Measurements from ENCODE around the gene MVD. TPM values are rescaled to one million over a fixed set of nuclear protein-coding genes. Genes with fewer than 3 reads are reported as not detected.

MVD gene
- total and polyA plus RNA-seq, 2 of the 4 experiments (the other 2 are of a cell fraction), result 18.3 to 28.4 TPM

GRCh38 chr16:88667461-88667860 lies 4.6 kb upstream of the MVD start:
- Histone ChIP-seq H3K27me3 (ENCODE audit: control insufficient read depth, insufficient read depth, low read length) (no peaks in the 10 kb centered on the region), H4K5ac (ENCODE audit: low read depth, low read length) (no peak overlapping the region), H3K9me3 (ENCODE audit: control insufficient read depth, insufficient read depth, low read length) (no peaks in the 10 kb centered on the region), H3K4me1 (ENCODE audit: control insufficient read depth, insufficient read depth, low read length) (no peaks in the 10 kb centered on the region), H3K4me2 (ENCODE audit: low read depth, low read length) (no peak overlapping the region), H3K9me1 (ENCODE audit: insufficient read depth, low read length) (no peaks in the 10 kb centered on the region), H2AK9ac (replicated peaks; ENCODE audit: low read depth, low read length, poor library complexity) (no peak overlapping the region), H3K4me3 (ENCODE audit: insufficient read depth, low read depth, low read length) (no peak overlapping the region), H3K27ac (ENCODE audit: insufficient read depth, low read length) (no peak overlapping the region), H2BK20ac (ENCODE audit: low read depth, low read length) (no peak overlapping the region), H4K91ac (ENCODE audit: insufficient read depth, low read depth, low read length) (no peak overlapping the region), H2AFZ (replicated peaks; ENCODE audit: low read length, poor library complexity) (no peak overlapping the region), H2BK5ac (ENCODE audit: low read depth, low read length, poor library complexity, severe bottlenecking) (no peak overlapping the region), H3K79me1 (ENCODE audit: low read depth in 1 of 2, low read length in 2 of 2) (peaks cover 9 to 10% of the 10 kb centered on the region in 2 experiments), H2AK5ac (ENCODE audit: low read depth, low read length) (no peak overlapping the region), H3K4ac (ENCODE audit: low read depth, low read length) (no peak overlapping the region), H3K36me3 (ENCODE audit: control insufficient read depth, insufficient read depth, low read length) (peaks cover 2% of the 10 kb centered on the region; the same call in 1 of the 2 replicates), H3K18ac (ENCODE audit: low read depth, low read length) (no peak overlapping the region), H3K9ac (ENCODE audit: low read depth, low read length) (no peak overlapping the region), H4K8ac (ENCODE audit: low read depth in 2 of 2, low read length in 2 of 2) (no peak overlapping the region), H3K14ac (replicated peaks; ENCODE audit: low read depth, low read length) (no peak overlapping the region), H3K56ac (ENCODE audit: extremely low read depth, insufficient read depth, low read length) (no peak overlapping the region), H4K20me1 (ENCODE audit: insufficient read depth, low read length) (no peaks in the 10 kb centered on the region), H3K23ac (ENCODE audit: low read depth, low read length) (no peak overlapping the region), H2BK15ac (ENCODE audit: low read depth, low read length) (no peak overlapping the region), H2BK120ac (ENCODE audit: low read depth, low read length) (no peak overlapping the region)
- intact Hi-C loops (cut with micrococcal nuclease), result no loop called here
- ATAC-seq (ENCODE audit: low read depth) (no peak), DNase-seq (no peak)
- POLR2A ChIA-PET (ENCODE audit: unreplicated experiment), result no interaction called here
- TF ChIP-seq, protein P1, sequence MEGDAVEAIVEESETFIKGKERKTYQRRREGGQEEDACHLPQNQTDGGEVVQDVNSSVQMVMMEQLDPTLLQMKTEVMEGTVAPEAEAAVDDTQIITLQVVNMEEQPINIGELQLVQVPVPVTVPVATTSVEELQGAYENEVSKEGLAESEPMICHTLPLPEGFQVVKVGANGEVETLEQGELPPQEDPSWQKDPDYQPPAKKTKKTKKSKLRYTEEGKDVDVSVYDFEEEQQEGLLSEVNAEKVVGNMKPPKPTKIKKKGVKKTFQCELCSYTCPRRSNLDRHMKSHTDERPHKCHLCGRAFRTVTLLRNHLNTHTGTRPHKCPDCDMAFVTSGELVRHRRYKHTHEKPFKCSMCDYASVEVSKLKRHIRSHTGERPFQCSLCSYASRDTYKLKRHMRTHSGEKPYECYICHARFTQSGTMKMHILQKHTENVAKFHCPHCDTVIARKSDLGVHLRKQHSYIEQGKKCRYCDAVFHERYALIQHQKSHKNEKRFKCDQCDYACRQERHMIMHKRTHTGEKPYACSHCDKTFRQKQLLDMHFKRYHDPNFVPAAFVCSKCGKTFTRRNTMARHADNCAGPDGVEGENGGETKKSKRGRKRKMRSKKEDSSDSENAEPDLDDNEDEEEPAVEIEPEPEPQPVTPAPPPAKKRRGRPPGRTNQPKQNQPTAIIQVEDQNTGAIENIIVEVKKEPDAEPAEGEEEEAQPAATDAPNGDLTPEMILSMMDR (conservative IDR thresholded peaks at IDR 0.05; ENCODE audit: low read depth, low read length), result no peak
- TF ChIP-seq MAZ (IDR thresholded peaks at IDR 0.05; ENCODE audit: borderline replicate concordance, low read depth, low read length) (no peak), USF2 (IDR thresholded peaks at IDR 0.05; ENCODE audit: low read depth, low read length) (no peak)
- no TSS peak for BruUV-seq (replicated peaks)
- CTCF ChIA-PET, result no interaction called here
- in situ Hi-C loops (cut with MboI; ENCODE audit: low sequenced_read_pairs), result no loop called here
- WGBS, 2 experiments (ENCODE audit: extremely low coverage in 2 of 2, insufficient read length in 1 of 2), result no CpG with 5 or more reads among the region's 5 CpGs
- dilution Hi-C loops (cut with HindIII; ENCODE audit: low sequenced_read_pairs, unreplicated experiment), result no loop called here
